ENCODE data around the gene KCNRG.

KCNRG gene

DNA sequence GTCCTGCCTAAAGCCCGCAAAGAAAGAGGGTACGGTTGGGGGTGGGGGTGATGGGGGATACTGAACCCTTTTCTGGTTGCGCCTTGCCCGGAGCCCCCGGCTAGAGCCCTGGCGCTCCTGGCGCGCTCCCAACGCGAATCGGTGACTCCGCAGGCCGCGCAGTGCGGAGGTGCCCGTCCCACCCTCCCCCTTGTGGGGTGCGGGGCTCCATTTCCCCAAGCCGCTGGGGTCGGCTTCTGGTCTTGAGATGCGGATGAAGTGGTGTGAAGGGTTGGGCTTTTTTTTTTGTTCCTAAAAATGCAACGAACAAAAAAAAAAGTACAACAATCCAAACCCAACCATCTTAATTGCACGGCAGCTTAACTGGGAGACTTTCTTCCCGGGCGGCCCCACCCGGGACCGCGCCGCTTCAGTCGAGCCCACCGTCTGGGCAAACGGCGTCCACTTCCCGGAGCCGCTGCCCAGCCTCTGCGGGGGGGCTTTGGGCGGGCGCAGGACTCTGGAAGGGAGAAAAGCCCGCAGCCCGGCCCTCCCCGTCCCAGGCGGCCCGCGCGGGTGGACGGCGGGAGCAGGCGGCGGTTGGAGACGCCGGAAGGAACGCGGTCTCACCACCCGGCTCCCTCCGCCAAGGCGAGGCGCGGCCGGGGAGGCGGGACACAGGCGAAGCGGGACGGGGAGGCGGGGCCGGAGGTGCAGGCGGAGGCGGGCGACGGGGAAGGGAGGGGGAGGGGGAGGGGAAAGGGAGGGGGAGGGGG is 18.9 kb upstream of the KCNRG start:
- peak overlapping the region; percentile 79 for H3K4me3 ChIP-seq (ENCODE audit: low read depth, low read length)
- TF ChIP-seq, protein P1, sequence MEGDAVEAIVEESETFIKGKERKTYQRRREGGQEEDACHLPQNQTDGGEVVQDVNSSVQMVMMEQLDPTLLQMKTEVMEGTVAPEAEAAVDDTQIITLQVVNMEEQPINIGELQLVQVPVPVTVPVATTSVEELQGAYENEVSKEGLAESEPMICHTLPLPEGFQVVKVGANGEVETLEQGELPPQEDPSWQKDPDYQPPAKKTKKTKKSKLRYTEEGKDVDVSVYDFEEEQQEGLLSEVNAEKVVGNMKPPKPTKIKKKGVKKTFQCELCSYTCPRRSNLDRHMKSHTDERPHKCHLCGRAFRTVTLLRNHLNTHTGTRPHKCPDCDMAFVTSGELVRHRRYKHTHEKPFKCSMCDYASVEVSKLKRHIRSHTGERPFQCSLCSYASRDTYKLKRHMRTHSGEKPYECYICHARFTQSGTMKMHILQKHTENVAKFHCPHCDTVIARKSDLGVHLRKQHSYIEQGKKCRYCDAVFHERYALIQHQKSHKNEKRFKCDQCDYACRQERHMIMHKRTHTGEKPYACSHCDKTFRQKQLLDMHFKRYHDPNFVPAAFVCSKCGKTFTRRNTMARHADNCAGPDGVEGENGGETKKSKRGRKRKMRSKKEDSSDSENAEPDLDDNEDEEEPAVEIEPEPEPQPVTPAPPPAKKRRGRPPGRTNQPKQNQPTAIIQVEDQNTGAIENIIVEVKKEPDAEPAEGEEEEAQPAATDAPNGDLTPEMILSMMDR (IDR thresholded peaks at IDR 0.05; ENCODE audit: low read depth, low read length, missing control alignments), result no peak
- no peak for DNase-seq (ENCODE audit: low read depth)

DNA sequence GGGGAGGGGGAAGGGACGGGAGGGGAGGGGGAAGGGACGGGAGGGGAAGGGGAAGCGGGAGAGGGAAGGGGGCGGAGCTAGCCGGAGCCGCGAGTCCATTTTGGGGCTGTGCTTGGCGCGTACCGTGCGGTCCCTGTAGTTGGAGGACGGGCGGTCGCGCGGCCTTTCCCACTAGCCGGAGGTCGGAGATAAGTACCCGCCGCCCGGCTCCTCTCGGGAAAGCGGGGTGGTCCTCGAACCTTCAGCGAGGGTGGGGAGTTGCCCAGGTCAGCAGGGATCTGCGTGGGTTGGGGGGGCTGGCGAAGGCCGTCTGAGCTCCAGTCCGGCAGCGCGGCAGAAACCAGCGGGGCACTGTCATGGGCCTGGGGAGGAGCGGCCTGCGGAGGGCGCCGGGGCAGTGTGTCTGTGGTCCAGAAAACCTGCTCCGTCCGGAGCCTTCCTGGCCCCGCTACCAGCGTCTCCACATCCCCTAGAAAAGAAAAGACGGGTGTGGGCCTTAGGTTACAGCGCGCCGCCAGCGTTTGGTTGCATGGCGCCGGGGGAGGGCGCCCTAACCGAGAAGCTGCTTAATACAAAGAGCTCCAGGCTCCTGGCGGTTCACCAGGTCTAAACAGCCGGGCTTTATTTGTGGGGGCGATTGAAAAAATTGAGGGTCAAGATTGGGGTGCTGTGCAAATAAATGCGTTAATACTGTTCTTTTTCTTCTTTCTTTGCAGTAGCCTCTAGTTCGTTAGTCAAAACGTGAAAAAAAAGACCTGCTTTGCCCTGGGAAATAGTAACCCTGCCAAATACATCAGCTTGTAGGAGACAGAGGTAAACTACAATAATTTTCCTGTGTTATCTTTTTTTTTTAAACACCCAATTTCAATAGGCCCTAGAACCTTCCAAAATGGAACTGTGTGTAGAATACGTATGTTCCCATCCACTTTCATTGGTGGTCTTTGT is 18.0 kb upstream of the KCNRG start, which contains the start of gene TRIM13:
Gene TRIM13 (plus strand): TSS at position 92 of the 945 bp plus-strand sequence. CDS start 14,899 bp downstream, outside the sequence.
- DNase-seq (ENCODE audit: low read depth), result peak; percentile 67
- H3K4me3 ChIP-seq (ENCODE audit: low read depth, low read length), result peak within 1 kb of the TSS; percentile 79
- TF ChIP-seq, protein P1 (IDR thresholded peaks at IDR 0.05; ENCODE audit: low read depth, low read length, missing control alignments), result peak; percentile 70

DNA sequence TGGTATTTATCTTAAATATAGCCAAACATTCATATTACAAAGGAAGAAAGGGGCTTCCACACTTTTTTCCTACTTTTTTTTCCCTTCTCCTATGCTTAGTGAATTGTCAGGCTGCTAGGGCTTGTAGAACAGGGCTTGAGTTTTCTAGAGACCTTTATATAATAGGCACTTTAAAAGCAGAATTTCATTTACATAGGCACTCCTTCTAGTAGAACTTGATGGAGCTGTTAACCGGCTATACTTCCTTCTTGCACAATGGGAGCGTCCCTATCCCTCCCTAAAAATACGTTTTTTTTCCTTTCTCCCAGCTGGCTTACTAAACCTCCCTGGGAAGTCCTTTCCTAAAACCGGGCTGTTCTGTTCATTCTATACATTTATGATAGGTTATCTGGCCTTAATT is 17.3 kb upstream of the KCNRG start:
- TF ChIP-seq, protein P1 (IDR thresholded peaks at IDR 0.05; ENCODE audit: low read depth, low read length, missing control alignments), result no peak
- peak overlapping the region; percentile 74 for H3K4me3 ChIP-seq (ENCODE audit: low read depth, low read length)
- DNase-seq (ENCODE audit: low read depth), result no peak

DNA sequence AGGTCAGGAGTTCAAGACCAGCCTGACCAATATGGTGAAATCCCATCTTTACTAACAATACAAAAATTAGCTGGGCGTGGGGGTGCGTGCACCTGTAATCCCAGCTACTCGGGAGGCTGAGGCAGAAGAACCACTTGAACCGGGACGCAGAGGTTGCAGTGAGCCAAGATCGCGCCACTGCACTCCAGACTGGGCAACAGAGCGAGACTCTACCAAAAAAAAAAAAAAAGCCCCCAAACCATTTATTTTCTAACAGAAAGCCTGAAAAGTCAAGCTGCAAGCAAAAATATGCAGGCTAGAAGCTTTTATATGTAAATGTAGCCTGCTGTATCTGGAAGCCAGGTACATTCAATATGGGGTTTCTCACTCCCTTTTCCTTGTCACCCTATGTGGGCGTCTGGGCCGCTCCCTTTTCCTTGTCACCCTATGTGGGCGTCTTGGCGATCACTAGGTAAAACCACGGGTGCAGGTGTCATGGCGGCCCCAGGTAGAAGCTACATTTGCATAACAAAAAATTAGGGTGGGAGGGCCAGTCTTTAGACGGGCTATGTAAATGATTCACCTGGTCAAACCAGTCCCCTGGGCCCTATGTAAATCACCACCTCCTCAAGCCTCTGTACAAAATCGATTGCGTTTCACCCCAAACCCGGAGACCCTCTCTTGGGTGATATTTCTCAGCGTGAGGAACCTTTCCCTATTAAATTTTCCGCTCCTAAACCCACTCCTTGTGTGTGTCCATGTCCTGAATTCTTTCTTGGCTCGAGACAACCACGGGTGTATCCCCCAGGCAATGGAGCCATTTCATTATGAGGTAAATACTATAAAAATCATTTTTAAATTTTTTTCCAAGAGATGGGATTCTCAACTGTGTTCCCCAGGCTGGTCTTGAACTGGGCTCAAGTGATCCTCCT is 16.3 kb upstream of the KCNRG start:
- H3K4me3 ChIP-seq (ENCODE audit: low read depth, low read length), result peak overlapping the region; percentile 74
- no peak for DNase-seq (ENCODE audit: low read depth)
- TF ChIP-seq, protein P1 (IDR thresholded peaks at IDR 0.05; ENCODE audit: low read depth, low read length, missing control alignments), result no peak

DNA sequence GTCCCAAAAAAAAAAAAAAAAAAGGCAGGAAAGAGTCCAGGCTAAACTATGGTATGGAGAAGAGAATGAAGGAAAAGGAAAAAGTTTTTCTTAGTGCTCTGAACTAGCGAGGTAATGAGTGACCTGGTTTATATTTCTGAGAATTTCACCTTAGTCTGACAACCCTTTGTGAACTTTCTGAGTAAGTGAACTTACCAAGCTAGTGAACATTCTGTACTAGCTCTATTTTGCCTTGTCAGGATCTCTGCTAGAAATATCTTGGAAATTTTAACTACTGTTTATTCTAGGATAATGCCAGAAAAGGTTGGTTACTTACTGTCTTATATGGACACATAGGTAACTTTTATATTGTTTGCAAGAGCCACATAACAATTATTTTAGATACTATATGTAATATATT is 14.0 kb upstream of the KCNRG start:
- TF ChIP-seq, protein P1 (IDR thresholded peaks at IDR 0.05; ENCODE audit: low read depth, low read length, missing control alignments), result no peak
- no peak for DNase-seq (ENCODE audit: low read depth)
- no peak overlapping the region for H3K4me3 ChIP-seq (ENCODE audit: low read depth, low read length)

DNA sequence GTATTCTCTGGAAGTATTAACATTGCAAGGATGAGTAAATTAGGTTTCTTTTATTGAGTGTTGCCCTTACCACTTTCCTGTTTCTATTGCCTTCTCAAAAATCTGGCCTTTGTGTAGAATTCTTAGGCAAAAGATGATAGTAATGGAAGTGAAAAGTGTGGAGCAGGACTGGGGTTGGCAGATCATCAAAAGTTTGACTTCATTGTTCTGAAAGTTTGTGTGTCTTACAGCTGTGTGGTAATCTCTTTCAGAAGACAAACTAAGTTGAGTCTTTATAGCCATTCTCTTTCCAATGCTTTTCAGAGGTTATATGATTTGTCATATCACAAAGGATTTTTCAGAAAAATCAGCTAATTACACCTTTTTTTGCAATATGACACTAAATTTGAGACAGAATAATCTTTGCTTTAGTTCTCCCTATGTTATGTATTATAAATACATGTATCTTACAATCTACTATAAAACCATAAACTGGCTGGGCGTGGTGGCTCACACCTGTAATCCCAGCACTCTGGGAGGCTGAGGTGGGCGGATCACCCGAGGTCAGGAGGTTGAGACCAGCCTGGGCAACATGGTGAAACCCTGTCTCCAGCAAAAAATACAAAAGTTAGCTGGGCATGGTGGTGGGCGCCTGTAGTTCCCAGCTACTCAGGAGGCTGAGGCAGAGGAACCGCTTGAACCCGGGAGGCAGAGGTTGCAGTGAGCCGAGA is 8.7 kb upstream of the KCNRG start:
- DNase-seq (ENCODE audit: low read depth), result no peak
- TF ChIP-seq, protein P1 (IDR thresholded peaks at IDR 0.05; ENCODE audit: low read depth, low read length, missing control alignments), result no peak
- no peak overlapping the region for H3K4me3 ChIP-seq (ENCODE audit: low read depth, low read length)
